Right atrium auricular region (tissue), 2 donors: ENCODE measurements around the gene THSD4. TPM values are rescaled to one million over a fixed set of nuclear protein-coding genes. Genes with fewer than 3 reads are reported as not detected.

ENCODE experiments used
- DNase-seq: peaks from one replicate; pipeline ENCODE4 v3.0.0-alpha.2; 2019; ENCODE audit warnings: low spot score
- H3K27ac ChIP-seq, 2 donors: fragments of 200-600 bp; sonication (generic); 1 replicate in 1 of 2; 2 replicates in 1 of 2; pipeline ENCODE4 v1.5.1; 2016 to 2019
- H3K27me3 ChIP-seq, 2 donors: fragments of 200-600 bp; sonication (generic); one replicate each; pipeline versions ENCODE4 v1.5.1 to v1.6.0; 2017 to 2019
- H3K36me3 ChIP-seq: fragments of 200-600 bp; sonication (generic); one replicate; pipeline ENCODE4 v1.5.1; 2016
- H3K4me1 ChIP-seq, 2 donors: fragments of 200-600 bp; sonication (generic); one replicate each; pipeline versions ENCODE4 v1.5.1 to v1.6.0; 2017 to 2019
- H3K4me3 ChIP-seq, 2 donors: fragments of 200-600 bp; sonication (generic); 1 replicate in 1 of 2; 2 replicates in 1 of 2; pipeline ENCODE4 v1.5.1; 2017 to 2019; ENCODE audit warnings: mild to moderate bottlenecking in 1 of 2, moderate library complexity in 1 of 2
- H3K9me3 ChIP-seq, 2 donors: fragments of 200-600 bp; sonication (generic); one replicate each; pipeline ENCODE4 v1.5.1; 2019
- CTCF ChIP-seq, 2 donors: fragments of 200-600 bp; sonication (generic); IDR thresholded peaks; one replicate each; pipeline ENCODE4 v1.5.1; 2019; ENCODE audit warnings: antibody characterized with exemption in 2 of 2
- total RNA-seq, 2 donors: library from RNA; depleted of rRNA; stranded (reverse); fragments of >200 nt; gene quantifications; one replicate each; pipeline ENCODE4 v1.1.0, GENCODE V29; 2016

THSD4 gene
- total RNA-seq, 2 donors from 2014 or later, result 41.2 to 85.3 TPM

DNA sequence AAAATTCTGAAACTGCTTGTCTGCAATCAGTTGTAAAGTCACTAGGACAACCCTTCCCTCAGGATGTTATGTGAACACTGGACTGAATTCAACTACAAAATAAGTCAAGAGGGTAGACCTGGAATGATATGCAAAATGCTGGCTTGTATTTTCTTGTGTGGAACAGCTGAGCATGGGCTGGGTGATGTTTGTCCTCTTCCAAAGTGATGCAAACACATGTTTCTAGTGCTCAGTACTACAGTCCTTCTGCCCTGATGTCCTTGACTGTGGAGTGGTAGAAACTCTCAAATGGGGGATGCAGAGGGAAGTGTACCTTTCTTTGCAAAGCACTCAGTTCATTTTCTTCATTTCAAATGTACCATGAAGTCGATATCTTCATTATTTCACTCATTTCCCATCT lies 258.6 kb downstream of the THSD4 start:
- no peak for DNase-seq
- Histone ChIP-seq H3K27ac (peak overlapping the region; percentile 43 to 47), H3K9me3 (no peaks in the 10 kb centered on the region), H3K27me3 (no peaks in the 10 kb centered on the region), H3K4me1 (peaks cover 0 to 32% of the 10 kb centered on the region in 2 donors), H3K4me3 (no peak overlapping the region), H3K36me3 (no peaks in the 10 kb centered on the region)
- no peak for TF ChIP-seq CTCF (IDR thresholded peaks at IDR 0.05)

DNA sequence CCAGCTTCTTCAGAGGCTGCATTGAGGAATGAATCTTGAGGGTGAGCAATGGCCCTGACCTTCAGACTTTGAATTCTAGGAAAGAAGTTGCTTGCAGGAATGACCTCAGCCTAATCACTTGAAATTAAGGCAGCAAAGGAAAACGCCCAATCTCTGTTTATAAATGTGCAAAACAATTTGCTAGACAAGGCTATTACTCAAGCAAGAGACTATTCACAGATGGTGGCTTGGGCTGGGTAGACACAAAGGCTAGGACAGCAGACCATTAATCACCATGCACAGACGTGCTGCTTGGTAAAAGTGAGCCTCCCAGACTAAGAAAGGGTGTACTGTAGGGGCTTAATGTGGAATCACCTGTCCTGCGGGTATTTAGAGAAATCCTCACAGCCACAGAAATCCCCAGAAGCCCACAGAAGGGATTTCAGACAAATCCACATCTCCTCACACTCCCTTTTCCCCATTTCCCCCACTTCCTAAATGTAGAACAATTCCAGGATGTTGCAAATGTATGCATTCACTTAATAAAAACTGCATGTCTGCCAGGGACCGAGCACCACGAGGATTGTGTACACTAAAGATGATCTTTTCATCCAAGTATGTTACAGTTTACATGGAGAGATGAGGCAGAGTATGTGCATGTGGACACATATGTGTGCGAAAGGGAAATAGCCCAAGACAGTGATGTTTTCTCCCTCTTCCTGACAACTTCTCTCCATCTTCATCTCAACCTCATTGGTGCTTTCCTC lies 259.5 kb downstream of the THSD4 start:
- no peak for DNase-seq
- H3K36me3 ChIP-seq, result no peaks in the 10 kb centered on the region
- H3K27ac ChIP-seq, result no peak overlapping the region

DNA sequence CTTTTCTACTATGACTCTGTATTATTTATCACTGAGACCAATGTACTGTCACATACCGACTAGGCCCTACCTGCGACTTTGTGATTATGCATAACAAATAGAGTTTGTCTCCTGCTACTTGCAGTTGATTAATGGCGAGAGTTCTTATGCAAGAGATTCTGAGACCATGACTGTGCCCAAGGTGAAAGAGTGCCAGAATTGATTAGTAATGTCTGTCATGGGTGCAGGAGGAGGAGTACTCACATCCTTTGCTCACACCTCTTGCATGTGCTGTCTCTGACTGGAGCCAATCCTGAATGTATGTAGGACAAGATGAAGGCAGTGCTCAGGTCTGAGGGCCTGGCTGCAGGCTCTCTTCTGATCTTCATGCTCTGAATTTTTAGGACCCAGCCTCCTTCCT lies 260.7 kb downstream of the THSD4 start:
- TF ChIP-seq CTCF (IDR thresholded peaks at IDR 0.05), result no peak

More for the DNA sequence above, 259.5 kb downstream of the THSD4 start:
- Histone ChIP-seq H3K4me1 (peaks cover 0 to 32% of the 10 kb centered on the region in 2 donors), H3K9me3 (no peaks in the 10 kb centered on the region), H3K27me3 (no peaks in the 10 kb centered on the region), H3K4me3 (no peak overlapping the region)
- TF ChIP-seq CTCF (IDR thresholded peaks at IDR 0.05), result no peak

GRCh38 chr15:71379893-71380292 lies 264.6 kb downstream of the THSD4 start:
- TF ChIP-seq CTCF (IDR thresholded peaks at IDR 0.05), result no peak
- Histone ChIP-seq H3K4me3 (no peak overlapping the region), H3K4me1 (peaks cover 0 to 7% of the 10 kb centered on the region in 2 donors), H3K27ac (no peak overlapping the region), H3K27me3 (no peaks in the 10 kb centered on the region), H3K36me3 (no peaks in the 10 kb centered on the region), H3K9me3 (no peaks in the 10 kb centered on the region)
- no peak for DNase-seq

More for the DNA sequence above, 260.7 kb downstream of the THSD4 start:
- H3K27ac ChIP-seq, result no peak overlapping the region
- no peaks in the 10 kb centered on the region for H3K9me3 ChIP-seq
- no peaks in the 10 kb centered on the region for H3K36me3 ChIP-seq
- no peaks in the 10 kb centered on the region for H3K27me3 ChIP-seq
- H3K4me1 ChIP-seq, result peaks cover 0 to 32% of the 10 kb centered on the region in 2 donors
- DNase-seq, result no peak
- no peak overlapping the region for H3K4me3 ChIP-seq

DNA sequence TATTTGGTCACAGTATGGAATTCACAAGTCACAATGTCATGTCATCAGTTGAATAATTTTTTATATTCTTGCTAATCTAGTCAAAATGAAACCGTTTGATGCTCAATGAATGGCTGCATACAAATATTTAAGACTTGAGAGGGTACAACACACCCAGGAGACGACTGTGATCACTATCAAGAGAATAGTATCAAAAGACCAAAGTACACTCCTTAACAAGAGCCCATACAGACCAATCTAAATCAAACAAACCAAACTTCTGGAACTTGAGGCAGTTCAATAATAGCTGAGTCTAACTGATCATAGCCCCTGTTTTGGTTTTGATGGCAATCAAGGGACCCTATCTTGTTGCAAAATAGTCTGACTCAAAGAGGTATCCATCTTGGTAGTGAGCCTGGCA lies 265.1 kb downstream of the THSD4 start:
- no peak for DNase-seq
- Histone ChIP-seq H3K27ac (no peak overlapping the region), H3K9me3 (no peaks in the 10 kb centered on the region), H3K27me3 (no peaks in the 10 kb centered on the region), H3K4me3 (no peak overlapping the region), H3K36me3 (no peaks in the 10 kb centered on the region), H3K4me1 (peaks cover 0 to 8% of the 10 kb centered on the region in 2 donors)
- TF ChIP-seq CTCF (IDR thresholded peaks at IDR 0.05), result no peak

DNA sequence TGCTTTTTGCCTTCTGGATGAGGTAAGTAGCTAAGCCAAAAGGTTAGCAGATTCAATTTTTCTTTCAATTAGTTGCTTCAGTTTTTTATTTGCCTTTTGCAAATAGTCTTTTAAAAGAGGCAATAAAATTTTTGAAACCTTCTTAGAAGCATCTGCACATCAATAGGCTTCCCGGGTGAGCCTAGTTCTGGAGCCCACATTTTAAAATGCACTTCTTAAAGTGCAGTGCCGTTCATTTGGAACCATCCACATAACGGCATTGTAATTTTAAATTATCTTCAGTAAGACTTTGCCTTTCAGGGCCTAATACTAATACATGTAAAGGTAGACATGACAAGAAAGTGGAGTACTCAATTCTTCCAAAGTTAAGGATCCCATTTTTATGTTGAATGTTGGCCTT lies 269.2 kb downstream of the THSD4 start:
- peaks cover 0 to 8% of the 10 kb centered on the region in 2 donors for H3K4me1 ChIP-seq
- no peak for DNase-seq
- no peaks in the 10 kb centered on the region for H3K36me3 ChIP-seq
- H3K9me3 ChIP-seq, result no peaks in the 10 kb centered on the region
- H3K4me3 ChIP-seq, result no peak overlapping the region
- H3K27me3 ChIP-seq, result no peaks in the 10 kb centered on the region
- no peak for TF ChIP-seq CTCF (IDR thresholded peaks at IDR 0.05)
- no peak overlapping the region for H3K27ac ChIP-seq
